Measurements from ENCODE around the gene GAS2. TPM values are rescaled to one million over a fixed set of nuclear protein-coding genes. Genes with fewer than 3 reads are reported as not detected.
A peak's percentile ranks its signal among the peaks of the same experiment; 100 is the strongest.

GAS2 gene
- total and polyA plus RNA-seq, 9 of the 15 experiments (the other 6 are each of a cell fraction or from before 2014, with no cell fraction given): 0.77 to 1.9 (median 1.1) TPM

DNA sequence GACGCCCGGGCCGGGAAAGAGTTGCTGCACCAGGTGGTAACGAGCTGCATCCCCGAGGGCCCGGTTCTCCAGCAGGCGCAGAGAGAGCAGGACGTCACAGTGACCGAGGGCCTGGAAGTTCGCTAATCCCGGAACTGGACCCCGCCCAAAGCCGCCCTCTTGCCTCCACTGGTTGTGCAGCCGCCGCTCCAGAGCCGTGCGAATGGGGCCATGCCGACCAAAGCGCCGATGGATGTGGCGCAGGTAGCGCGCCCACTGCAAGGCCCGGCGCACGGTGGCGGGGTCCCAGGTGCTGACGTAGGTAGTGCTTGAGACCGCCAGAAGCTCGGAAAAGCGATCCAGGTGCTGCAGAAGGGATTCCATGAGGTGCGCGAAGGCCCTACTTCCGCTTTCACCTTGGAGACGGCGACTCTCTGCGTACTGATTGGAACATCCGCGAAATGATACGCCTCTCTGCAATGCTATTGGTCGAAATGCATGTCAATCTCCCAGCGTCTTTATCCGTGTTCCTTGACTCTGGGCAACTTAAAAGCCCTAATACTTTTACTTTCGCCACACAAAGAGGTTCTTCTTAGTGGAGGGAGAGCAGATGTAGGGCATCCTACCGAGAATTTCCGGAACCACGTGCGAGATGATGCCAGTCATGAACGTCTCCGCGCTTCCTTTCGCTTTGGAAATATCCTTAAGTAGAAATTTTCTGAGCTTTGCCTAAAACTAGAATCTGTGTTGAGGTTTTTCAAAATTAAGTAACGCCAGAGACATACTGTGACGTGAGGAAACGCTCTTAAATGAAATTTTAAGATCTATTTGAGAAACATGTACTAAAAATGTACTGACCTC, 40.7 kb upstream of the GAS2 start, which contains the start of gene FANCF (continued):
- TF ChIP-seq, protein P1, sequence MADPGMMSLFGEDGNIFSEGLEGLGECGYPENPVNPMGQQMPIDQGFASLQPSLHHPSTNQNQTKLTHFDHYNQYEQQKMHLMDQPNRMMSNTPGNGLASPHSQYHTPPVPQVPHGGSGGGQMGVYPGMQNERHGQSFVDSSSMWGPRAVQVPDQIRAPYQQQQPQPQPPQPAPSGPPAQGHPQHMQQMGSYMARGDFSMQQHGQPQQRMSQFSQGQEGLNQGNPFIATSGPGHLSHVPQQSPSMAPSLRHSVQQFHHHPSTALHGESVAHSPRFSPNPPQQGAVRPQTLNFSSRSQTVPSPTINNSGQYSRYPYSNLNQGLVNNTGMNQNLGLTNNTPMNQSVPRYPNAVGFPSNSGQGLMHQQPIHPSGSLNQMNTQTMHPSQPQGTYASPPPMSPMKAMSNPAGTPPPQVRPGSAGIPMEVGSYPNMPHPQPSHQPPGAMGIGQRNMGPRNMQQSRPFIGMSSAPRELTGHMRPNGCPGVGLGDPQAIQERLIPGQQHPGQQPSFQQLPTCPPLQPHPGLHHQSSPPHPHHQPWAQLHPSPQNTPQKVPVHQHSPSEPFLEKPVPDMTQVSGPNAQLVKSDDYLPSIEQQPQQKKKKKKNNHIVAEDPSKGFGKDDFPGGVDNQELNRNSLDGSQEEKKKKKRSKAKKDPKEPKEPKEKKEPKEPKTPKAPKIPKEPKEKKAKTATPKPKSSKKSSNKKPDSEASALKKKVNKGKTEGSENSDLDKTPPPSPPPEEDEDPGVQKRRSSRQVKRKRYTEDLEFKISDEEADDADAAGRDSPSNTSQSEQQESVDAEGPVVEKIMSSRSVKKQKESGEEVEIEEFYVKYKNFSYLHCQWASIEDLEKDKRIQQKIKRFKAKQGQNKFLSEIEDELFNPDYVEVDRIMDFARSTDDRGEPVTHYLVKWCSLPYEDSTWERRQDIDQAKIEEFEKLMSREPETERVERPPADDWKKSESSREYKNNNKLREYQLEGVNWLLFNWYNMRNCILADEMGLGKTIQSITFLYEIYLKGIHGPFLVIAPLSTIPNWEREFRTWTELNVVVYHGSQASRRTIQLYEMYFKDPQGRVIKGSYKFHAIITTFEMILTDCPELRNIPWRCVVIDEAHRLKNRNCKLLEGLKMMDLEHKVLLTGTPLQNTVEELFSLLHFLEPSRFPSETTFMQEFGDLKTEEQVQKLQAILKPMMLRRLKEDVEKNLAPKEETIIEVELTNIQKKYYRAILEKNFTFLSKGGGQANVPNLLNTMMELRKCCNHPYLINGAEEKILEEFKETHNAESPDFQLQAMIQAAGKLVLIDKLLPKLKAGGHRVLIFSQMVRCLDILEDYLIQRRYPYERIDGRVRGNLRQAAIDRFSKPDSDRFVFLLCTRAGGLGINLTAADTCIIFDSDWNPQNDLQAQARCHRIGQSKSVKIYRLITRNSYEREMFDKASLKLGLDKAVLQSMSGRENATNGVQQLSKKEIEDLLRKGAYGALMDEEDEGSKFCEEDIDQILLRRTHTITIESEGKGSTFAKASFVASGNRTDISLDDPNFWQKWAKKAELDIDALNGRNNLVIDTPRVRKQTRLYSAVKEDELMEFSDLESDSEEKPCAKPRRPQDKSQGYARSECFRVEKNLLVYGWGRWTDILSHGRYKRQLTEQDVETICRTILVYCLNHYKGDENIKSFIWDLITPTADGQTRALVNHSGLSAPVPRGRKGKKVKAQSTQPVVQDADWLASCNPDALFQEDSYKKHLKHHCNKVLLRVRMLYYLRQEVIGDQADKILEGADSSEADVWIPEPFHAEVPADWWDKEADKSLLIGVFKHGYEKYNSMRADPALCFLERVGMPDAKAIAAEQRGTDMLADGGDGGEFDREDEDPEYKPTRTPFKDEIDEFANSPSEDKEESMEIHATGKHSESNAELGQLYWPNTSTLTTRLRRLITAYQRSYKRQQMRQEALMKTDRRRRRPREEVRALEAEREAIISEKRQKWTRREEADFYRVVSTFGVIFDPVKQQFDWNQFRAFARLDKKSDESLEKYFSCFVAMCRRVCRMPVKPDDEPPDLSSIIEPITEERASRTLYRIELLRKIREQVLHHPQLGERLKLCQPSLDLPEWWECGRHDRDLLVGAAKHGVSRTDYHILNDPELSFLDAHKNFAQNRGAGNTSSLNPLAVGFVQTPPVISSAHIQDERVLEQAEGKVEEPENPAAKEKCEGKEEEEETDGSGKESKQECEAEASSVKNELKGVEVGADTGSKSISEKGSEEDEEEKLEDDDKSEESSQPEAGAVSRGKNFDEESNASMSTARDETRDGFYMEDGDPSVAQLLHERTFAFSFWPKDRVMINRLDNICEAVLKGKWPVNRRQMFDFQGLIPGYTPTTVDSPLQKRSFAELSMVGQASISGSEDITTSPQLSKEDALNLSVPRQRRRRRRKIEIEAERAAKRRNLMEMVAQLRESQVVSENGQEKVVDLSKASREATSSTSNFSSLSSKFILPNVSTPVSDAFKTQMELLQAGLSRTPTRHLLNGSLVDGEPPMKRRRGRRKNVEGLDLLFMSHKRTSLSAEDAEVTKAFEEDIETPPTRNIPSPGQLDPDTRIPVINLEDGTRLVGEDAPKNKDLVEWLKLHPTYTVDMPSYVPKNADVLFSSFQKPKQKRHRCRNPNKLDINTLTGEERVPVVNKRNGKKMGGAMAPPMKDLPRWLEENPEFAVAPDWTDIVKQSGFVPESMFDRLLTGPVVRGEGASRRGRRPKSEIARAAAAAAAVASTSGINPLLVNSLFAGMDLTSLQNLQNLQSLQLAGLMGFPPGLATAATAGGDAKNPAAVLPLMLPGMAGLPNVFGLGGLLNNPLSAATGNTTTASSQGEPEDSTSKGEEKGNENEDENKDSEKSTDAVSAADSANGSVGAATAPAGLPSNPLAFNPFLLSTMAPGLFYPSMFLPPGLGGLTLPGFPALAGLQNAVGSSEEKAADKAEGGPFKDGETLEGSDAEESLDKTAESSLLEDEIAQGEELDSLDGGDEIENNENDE (IDR thresholded peaks at IDR 0.05; ENCODE audit: low read depth, low read length): no peak
- TF ChIP-seq NR3C1 (CRISPR knock-in tag; IDR thresholded peaks at IDR 0.05) (no peak), KLF1 (tag; IDR thresholded peaks at IDR 0.05) (peak; percentile 89), ZNF57 (CRISPR knock-in tag; IDR thresholded peaks at IDR 0.05) (no peak), PHF21A (IDR thresholded peaks at IDR 0.05; ENCODE audit: borderline replicate concordance, low read depth) (no peak), NR2C2 (CRISPR knock-in tag; IDR thresholded peaks at IDR 0.05) (no peak), NR2C2 (tag; IDR thresholded peaks at IDR 0.05) (peak; percentile 57; the same call in 1 of the 2 replicates), HDGF (IDR thresholded peaks at IDR 0.05) (no peak)
- TF ChIP-seq, protein P2, sequence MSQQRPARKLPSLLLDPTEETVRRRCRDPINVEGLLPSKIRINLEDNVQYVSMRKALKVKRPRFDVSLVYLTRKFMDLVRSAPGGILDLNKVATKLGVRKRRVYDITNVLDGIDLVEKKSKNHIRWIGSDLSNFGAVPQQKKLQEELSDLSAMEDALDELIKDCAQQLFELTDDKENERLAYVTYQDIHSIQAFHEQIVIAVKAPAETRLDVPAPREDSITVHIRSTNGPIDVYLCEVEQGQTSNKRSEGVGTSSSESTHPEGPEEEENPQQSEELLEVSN (IDR thresholded peaks at IDR 0.05; ENCODE audit: borderline replicate concordance in 1 of 2, extremely low read depth in 1 of 2, insufficient read depth in 1 of 2, insufficient read length in 1 of 2, low read depth in 1 of 2, low read length in 1 of 2, poor library complexity in 1 of 2, severe bottlenecking in 1 of 2): peak; percentile 8 to 21
- TF ChIP-seq, protein P3, sequence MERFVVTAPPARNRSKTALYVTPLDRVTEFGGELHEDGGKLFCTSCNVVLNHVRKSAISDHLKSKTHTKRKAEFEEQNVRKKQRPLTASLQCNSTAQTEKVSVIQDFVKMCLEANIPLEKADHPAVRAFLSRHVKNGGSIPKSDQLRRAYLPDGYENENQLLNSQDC (CRISPR knock-in tag; IDR thresholded peaks at IDR 0.05): no peak
- TF ChIP-seq, protein P4, sequence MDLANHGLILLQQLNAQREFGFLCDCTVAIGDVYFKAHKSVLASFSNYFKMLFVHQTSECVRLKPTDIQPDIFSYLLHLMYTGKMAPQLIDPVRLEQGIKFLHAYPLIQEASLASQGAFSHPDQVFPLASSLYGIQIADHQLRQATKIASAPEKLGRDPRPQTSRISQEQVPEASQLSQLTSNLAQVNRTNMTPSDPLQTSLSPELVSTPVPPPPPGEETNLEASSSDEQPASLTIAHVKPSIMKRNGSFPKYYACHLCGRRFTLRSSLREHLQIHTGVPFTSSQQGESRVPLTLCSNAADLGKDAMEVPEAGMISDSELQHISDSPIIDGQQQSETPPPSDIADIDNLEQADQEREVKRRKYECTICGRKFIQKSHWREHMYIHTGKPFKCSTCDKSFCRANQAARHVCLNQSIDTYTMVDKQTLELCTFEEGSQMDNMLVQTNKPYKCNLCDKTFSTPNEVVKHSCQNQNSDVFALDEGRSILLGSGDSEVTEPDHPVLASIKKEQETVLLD (IDR thresholded peaks at IDR 0.05): no peak

All from K562 (cell line).